GM23338 (cell line): Measurements from ENCODE around the gene LRRC8B. TPM values are rescaled to one million over a fixed set of nuclear protein-coding genes. Genes with fewer than 3 reads are reported as not detected.

Experiments
- ATAC-seq: fragments of 200-7000 bp; cut with Tn5 transposase; 3 replicates; pipeline ENCODE4 v1.9.1; 2020
- DNase-seq: peaks from one replicate; pipeline ENCODE4 v3.0.0-alpha.2; 2015; ENCODE audit warnings: low spot score
- H2AFZ ChIP-seq: fragments of 200-600 bp; sonication (generic); 2 replicates; pipeline ENCODE4 v1.8.0; 2016; ENCODE audit warnings: antibody characterized with exemption, mild to moderate bottlenecking, moderate library complexity
- H3F3A ChIP-seq: fragments of 200-600 bp; sonication (generic); replicated peaks from 2 replicates; pipeline ENCODE4 v1.8.0; 2017; ENCODE audit warnings: antibody characterized with exemption, mixed run types, low read depth
- H3K27ac ChIP-seq: fragments of 200-600 bp; sonication (generic); 2 replicates; pipeline ENCODE4 v1.6.1; 2016; ENCODE audit warnings: low read depth
- H3K27me3 ChIP-seq: fragments of 200-600 bp; sonication (generic); 2 replicates; pipeline ENCODE4 v1.8.0; 2016; ENCODE audit warnings: mild to moderate bottlenecking, mixed run types, moderate library complexity; ENCODE audit not compliant: insufficient read depth
- H3K36me3 ChIP-seq: fragments of 200-600 bp; sonication (generic); 2 replicates; pipeline ENCODE4 v1.8.0; 2016; ENCODE audit warnings: mild to moderate bottlenecking; ENCODE audit not compliant: insufficient read depth
- H3K4me1 ChIP-seq: fragments of 200-600 bp; sonication (generic); 2 replicates; pipeline ENCODE4 v1.8.0; 2016; ENCODE audit warnings: mild to moderate bottlenecking, moderate library complexity; ENCODE audit not compliant: insufficient read depth
- H3K4me2 ChIP-seq: fragments of 200-600 bp; sonication (generic); 2 replicates; pipeline ENCODE4 v1.7.1; 2017; ENCODE audit warnings: mixed run types
- H3K4me3 ChIP-seq: fragments of 200-600 bp; sonication (generic); 2 replicates; pipeline ENCODE4 v1.6.1; 2016; ENCODE audit warnings: mixed run types
- H3K79me2 ChIP-seq: fragments of 200-600 bp; sonication (generic); replicated peaks from 2 replicates; pipeline ENCODE4 v1.8.0; 2017; ENCODE audit warnings: mild to moderate bottlenecking; ENCODE audit not compliant: insufficient read depth
- H3K9me2 ChIP-seq: fragments of 200-600 bp; sonication (generic); 2 replicates; pipeline ENCODE4 v1.8.0; 2017; ENCODE audit not compliant: insufficient read depth
- H4K20me1 ChIP-seq: fragments of 200-600 bp; sonication (generic); replicated peaks from 2 replicates; pipeline ENCODE4 v1.8.0; 2017; ENCODE audit warnings: mild to moderate bottlenecking; ENCODE audit not compliant: insufficient read depth
- H3K27ac Mint-ChIP-seq: 2 replicates; pipeline ENCODE4 v1.8.0; 2020; ENCODE audit warnings: inconsistent platforms, mild to moderate bottlenecking, moderate library complexity, mixed read lengths
- H3K27me3 Mint-ChIP-seq: 3 replicates; pipeline ENCODE4 v1.8.0; 2022; ENCODE audit warnings: low read depth, mild to moderate bottlenecking, moderate library complexity, mixed read lengths, inconsistent platforms; ENCODE audit not compliant: insufficient read depth, poor library complexity
- H3K36me3 Mint-ChIP-seq: 3 replicates; pipeline ENCODE4 v1.8.0; 2021; ENCODE audit warnings: low read depth, mild to moderate bottlenecking, inconsistent platforms, moderate library complexity, mixed read lengths
- H3K4me1 Mint-ChIP-seq: 3 replicates; pipeline ENCODE4 v1.8.0; 2020; ENCODE audit warnings: mild to moderate bottlenecking, inconsistent platforms, mixed read lengths
- H3K4me3 Mint-ChIP-seq: 3 replicates; pipeline ENCODE4 v1.8.0; 2021; ENCODE audit warnings: moderate library complexity, mild to moderate bottlenecking, inconsistent platforms, mixed read lengths
- H3K9me3 Mint-ChIP-seq: 3 replicates; pipeline ENCODE4 v1.8.0; 2020; ENCODE audit warnings: moderate library complexity, mild to moderate bottlenecking, inconsistent platforms, mixed read lengths
- CREB1 ChIP-seq: fragments of 250-450 bp; sonication (Bioruptor Pico); IDR thresholded peaks from 2 replicates; pipeline ENCODE4 v1.5.0; 2020; ENCODE audit warnings: low read depth, mild to moderate bottlenecking, moderate library complexity
- CTCF ChIP-seq, 2 experiments: fragments of 200-600 bp in 1 of 2; sonication (generic) in 1 of 2; conservative IDR thresholded peaks; 2 replicates each; pipeline versions ENCODE4 v1.5.1 to v1.6.1; 2016 to 2017; ENCODE audit warnings: antibody characterized with exemption in 2 of 2, low read depth in 2 of 2, mild to moderate bottlenecking in 2 of 2, moderate library complexity in 1 of 2
- ETS1 ChIP-seq: IDR thresholded peaks from 2 replicates; pipeline ENCODE4 v1.6.1; 2016; ENCODE audit warnings: antibody characterized with exemption
- EZH2 ChIP-seq: fragments of 200-600 bp; sonication (generic); IDR thresholded peaks from one replicate; pipeline ENCODE4 v1.8.0; 2017; ENCODE audit warnings: antibody characterized with exemption, mild to moderate bottlenecking, low read depth; ENCODE audit not compliant: unreplicated experiment
- EZH2phosphoT487 ChIP-seq: fragments of 200-600 bp; sonication (generic); IDR thresholded peaks from one replicate; pipeline ENCODE4 v1.8.1; 2018; ENCODE audit warnings: antibody characterized with exemption; ENCODE audit not compliant: unreplicated experiment
- JUNB ChIP-seq: IDR thresholded peaks from one replicate; pipeline ENCODE4 v1.6.1; 2016; ENCODE audit warnings: antibody characterized with exemption; ENCODE audit not compliant: unreplicated experiment
- NANOG ChIP-seq: IDR thresholded peaks from 2 replicates; pipeline ENCODE4 v1.6.1; 2016; ENCODE audit warnings: antibody characterized with exemption, borderline replicate concordance
- POLR2AphosphoS5 ChIP-seq: IDR thresholded peaks from 2 replicates; pipeline ENCODE4 v1.6.1; 2016; ENCODE audit warnings: antibody characterized with exemption, low read depth
- REST ChIP-seq: IDR thresholded peaks from one replicate; pipeline ENCODE4 v1.6.1; 2018; ENCODE audit warnings: antibody characterized with exemption; ENCODE audit not compliant: unreplicated experiment
- STAT1 ChIP-seq: IDR thresholded peaks from one replicate; pipeline ENCODE4 v1.6.1; 2016; ENCODE audit warnings: antibody characterized with exemption; ENCODE audit not compliant: unreplicated experiment
- ZNF331 ChIP-seq: fragments of 250-450 bp; sonication (Bioruptor Pico); IDR thresholded peaks from 2 replicates; pipeline ENCODE4 v1.5.0; 2020; ENCODE audit warnings: low read depth, mild to moderate bottlenecking, moderate library complexity
- ZNF462 ChIP-seq: fragments of 250-450 bp; sonication (Bioruptor Pico); IDR thresholded peaks from 2 replicates; pipeline ENCODE4 v1.5.0; 2020; ENCODE audit warnings: mild to moderate bottlenecking, moderate library complexity
- polyA plus RNA-seq: library from polyadenylated mRNA; unstranded; fragments of >200 nt; fragmentation: Nextera tagmentation; extraction: Ambion mirVana; gene quantifications from 2 replicates; pipeline ENCODE4 v1.2.1, GENCODE V29; 2016
- total RNA-seq: library from RNA; depleted of rRNA; stranded (reverse); fragments of >200 nt; shearing (Covaris generic); gene quantifications from 2 replicates; pipeline ENCODE4 v1.2.3, GENCODE V29; 2014

LRRC8B gene
- total and polyA plus RNA-seq, 2 experiments from 2014 or later = 9.0 to 26.5 TPM

- ATAC-seq = no peak
- no peak for DNase-seq
- TF ChIP-seq EZH2 (no peak), STAT1 (no peak), CREB1 (CRISPR knock-in tag) (no peak), EZH2phosphoT487 (no peak), ZNF462 (no peak), ZNF331 (CRISPR knock-in tag) (no peak), POLR2AphosphoS5 (no peak), ETS1 (no peak), REST (no peak), NANOG (no peak), CTCF (conservative IDR thresholded peaks at IDR 0.05; ENCODE audit: low read depth in 2 of 2) (no peak), JUNB (no peak)
- Histone ChIP-seq H3K4me2 (no peak overlapping the region), H2AFZ (no peak overlapping the region), H3K4me3 (no peak overlapping the region), H3K27me3 (no peaks in the 10 kb centered on the region), H3K4me1 (no peaks in the 10 kb centered on the region), H4K20me1 (no peaks in the 10 kb centered on the region), H3K9me2 (no peaks in the 10 kb centered on the region), H3K36me3 (no peaks in the 10 kb centered on the region), H3K27ac (no peak overlapping the region), H3F3A (no peaks in the 10 kb centered on the region), H3K79me2 (no peaks in the 10 kb centered on the region)
- Mint-ChIP-seq H3K36me3 (peaks cover 14% of the 10 kb centered on the region), H3K4me1 (no peaks in the 10 kb centered on the region), H3K9me3 (peaks cover 32% of the 10 kb centered on the region), H3K27ac (no peak overlapping the region), H3K4me3 (no peak overlapping the region), H3K27me3 (no peaks in the 10 kb centered on the region)
Observed at GRCh38 chr1:89490389-89490788, 34.2 kb upstream of the LRRC8B start.
